ENCODE measurements around the gene SCFD2.

DNA sequence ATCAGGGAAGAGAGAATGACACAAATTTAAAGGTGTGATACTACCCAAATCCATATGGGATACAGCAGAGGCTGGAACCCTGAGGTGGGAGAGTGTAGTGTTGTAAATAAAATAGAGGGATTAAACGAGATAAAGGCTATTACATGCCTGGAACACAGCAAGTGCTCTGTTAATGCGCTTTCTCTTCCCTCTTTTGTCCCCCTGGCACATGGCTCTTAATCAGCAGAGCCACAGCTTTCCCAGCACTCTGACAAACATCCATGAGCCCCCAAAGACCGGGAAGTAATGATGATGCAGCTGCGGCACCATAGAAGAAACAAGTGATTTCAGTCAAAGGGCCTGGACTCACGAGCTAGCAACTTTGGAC, 417.8 kb downstream of the SCFD2 start:
- TF ChIP-seq CTCF (IDR thresholded peaks at IDR 0.05) (no peak), POLR2A (IDR thresholded peaks at IDR 0.05) (no peak), POLR2AphosphoS5 (IDR thresholded peaks at IDR 0.05) (no peak), EP300 (IDR thresholded peaks at IDR 0.05; ENCODE audit: low read depth) (no peak)
